ENCODE data around the gene RAD23B.

GRCh38 chr9:107350443-107350842, 67.4 kb downstream of the RAD23B start:
- TF ChIP-seq, protein P1, sequence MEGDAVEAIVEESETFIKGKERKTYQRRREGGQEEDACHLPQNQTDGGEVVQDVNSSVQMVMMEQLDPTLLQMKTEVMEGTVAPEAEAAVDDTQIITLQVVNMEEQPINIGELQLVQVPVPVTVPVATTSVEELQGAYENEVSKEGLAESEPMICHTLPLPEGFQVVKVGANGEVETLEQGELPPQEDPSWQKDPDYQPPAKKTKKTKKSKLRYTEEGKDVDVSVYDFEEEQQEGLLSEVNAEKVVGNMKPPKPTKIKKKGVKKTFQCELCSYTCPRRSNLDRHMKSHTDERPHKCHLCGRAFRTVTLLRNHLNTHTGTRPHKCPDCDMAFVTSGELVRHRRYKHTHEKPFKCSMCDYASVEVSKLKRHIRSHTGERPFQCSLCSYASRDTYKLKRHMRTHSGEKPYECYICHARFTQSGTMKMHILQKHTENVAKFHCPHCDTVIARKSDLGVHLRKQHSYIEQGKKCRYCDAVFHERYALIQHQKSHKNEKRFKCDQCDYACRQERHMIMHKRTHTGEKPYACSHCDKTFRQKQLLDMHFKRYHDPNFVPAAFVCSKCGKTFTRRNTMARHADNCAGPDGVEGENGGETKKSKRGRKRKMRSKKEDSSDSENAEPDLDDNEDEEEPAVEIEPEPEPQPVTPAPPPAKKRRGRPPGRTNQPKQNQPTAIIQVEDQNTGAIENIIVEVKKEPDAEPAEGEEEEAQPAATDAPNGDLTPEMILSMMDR (IDR thresholded peaks at IDR 0.05; ENCODE audit: insufficient read depth, low read depth, low read length) = no peak
- TF ChIP-seq EZH2 (IDR thresholded peaks at IDR 0.05; ENCODE audit: insufficient read depth, low read length) = no peak
